ENCODE measurements around the gene POLE.

- TF ChIP-seq CTCF (conservative IDR thresholded peaks at IDR 0.05 in 1 of 2, IDR thresholded peaks at IDR 0.05 in 1 of 2; ENCODE audit: low read depth in 1 of 2, low read length in 2 of 2) (no peak), EZH2 (IDR thresholded peaks at IDR 0.05; ENCODE audit: low read length, missing control alignments) (no peak)
Measured at GRCh38 chr12:132624910-132625630, 62.1 kb downstream of the POLE start.

Measured in fibroblast of lung (primary cell).